ENCODE results near the gene RASA3.

DNA sequence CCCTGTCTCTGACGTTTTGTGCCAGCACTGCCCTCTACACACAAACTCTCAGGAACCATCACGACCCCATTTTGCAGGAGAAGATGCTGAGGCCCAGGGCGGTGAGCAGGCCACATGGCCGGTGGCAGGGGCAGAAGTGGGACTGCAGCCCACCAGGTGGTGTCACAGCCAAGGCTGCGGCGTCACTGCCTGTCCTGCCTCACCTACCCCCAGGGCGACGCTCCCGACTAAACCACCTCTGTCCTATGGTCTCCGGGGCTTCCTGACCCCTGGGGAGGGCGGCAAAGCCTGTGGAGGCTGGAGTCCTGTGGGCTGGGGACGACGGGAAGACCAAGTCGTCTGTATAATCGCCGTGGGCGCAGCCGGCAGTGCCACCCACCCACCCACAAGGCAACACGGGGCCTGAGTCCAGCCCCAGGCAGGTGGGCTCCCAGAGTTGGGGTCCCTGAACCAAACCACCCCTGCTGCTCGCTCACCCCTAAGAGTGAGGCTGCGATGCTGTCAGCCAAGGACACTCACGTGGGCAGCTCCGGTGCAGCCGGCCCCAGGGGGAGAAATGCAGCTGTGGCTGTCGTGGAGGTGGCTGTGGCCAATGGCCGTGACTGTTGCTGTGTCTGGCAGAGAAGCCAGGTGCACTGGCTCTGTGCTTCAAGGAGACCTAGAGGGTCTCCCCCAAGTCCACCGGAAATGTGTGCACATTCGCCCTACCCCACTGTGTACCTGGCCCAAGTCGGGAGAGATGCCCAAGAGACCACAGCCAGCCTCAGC is 29.7 kb downstream of the RASA3 start:
- TF ChIP-seq, protein P1, sequence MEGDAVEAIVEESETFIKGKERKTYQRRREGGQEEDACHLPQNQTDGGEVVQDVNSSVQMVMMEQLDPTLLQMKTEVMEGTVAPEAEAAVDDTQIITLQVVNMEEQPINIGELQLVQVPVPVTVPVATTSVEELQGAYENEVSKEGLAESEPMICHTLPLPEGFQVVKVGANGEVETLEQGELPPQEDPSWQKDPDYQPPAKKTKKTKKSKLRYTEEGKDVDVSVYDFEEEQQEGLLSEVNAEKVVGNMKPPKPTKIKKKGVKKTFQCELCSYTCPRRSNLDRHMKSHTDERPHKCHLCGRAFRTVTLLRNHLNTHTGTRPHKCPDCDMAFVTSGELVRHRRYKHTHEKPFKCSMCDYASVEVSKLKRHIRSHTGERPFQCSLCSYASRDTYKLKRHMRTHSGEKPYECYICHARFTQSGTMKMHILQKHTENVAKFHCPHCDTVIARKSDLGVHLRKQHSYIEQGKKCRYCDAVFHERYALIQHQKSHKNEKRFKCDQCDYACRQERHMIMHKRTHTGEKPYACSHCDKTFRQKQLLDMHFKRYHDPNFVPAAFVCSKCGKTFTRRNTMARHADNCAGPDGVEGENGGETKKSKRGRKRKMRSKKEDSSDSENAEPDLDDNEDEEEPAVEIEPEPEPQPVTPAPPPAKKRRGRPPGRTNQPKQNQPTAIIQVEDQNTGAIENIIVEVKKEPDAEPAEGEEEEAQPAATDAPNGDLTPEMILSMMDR (IDR thresholded peaks at IDR 0.05): no peak
- no peak for TF ChIP-seq POLR2A (IDR thresholded peaks at IDR 0.05)
